Measurements from ENCODE around the gene XNDC1N.

The XNDC1N gene

DNA sequence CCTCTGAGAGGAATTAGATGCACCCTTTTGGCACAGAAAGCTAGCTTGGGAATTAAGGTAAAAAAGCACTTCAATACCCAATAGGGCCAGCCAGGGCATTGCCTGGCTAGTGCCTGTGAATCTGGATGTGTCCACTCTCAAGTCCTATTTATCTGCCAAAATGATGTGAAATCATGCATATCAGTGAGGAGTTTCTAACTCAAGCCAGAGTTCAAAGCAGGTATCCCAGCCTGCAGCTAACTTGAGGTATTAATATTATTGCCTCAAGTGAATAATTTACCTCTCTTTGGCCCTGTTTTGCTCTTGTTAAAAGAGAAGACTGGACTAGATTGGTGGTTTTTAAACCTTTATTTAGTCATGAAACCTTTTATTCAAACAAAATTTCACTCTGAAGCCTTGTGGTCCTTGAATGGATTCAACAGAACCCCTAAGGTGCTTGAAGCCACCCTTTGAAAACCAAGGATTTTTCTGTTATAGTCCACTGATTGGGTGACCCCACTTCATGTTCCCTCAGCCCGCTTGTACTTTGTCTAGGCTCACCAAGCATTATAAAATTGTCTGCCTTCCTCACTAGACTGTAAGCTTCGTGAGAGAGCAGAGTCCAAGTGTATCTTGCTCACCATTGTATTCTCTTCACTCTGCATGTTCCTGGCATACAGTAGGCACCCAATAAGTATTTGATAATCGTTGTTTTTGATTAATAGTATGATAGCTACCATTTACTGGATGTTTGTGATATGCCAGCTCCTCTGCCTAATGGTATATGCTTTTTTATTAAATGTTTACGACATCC lies 4.9 kb upstream of the XNDC1N start:
- no peak for DNase-seq (ENCODE audit: low read depth)
- TF ChIP-seq, protein P1, sequence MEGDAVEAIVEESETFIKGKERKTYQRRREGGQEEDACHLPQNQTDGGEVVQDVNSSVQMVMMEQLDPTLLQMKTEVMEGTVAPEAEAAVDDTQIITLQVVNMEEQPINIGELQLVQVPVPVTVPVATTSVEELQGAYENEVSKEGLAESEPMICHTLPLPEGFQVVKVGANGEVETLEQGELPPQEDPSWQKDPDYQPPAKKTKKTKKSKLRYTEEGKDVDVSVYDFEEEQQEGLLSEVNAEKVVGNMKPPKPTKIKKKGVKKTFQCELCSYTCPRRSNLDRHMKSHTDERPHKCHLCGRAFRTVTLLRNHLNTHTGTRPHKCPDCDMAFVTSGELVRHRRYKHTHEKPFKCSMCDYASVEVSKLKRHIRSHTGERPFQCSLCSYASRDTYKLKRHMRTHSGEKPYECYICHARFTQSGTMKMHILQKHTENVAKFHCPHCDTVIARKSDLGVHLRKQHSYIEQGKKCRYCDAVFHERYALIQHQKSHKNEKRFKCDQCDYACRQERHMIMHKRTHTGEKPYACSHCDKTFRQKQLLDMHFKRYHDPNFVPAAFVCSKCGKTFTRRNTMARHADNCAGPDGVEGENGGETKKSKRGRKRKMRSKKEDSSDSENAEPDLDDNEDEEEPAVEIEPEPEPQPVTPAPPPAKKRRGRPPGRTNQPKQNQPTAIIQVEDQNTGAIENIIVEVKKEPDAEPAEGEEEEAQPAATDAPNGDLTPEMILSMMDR (IDR thresholded peaks at IDR 0.05; ENCODE audit: insufficient read depth, low read depth, low read length, missing control alignments): no peak
- peak overlapping the region; percentile 29 for H3K4me3 ChIP-seq (ENCODE audit: low read depth, low read length)

DNA sequence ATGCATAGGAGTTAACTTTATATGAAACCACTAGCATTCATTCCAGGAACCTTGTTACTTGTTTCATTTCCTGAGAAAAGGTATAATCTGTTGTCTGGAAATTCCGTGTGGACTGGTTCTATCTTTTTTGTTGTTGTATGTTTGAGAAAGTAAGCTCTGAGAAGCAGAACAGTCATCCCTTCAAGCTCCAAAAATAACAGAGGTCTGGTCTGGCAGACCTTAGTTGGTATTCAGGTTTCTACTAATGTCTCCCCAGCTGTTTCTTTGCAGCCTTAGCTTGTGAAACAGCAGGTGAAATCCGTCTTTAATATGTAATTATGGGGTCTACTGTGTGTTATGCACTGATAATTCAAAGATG lies 2.8 kb upstream of the XNDC1N start:
- H3K4me3 ChIP-seq (ENCODE audit: low read depth, low read length): peak overlapping the region; percentile 91

DNA sequence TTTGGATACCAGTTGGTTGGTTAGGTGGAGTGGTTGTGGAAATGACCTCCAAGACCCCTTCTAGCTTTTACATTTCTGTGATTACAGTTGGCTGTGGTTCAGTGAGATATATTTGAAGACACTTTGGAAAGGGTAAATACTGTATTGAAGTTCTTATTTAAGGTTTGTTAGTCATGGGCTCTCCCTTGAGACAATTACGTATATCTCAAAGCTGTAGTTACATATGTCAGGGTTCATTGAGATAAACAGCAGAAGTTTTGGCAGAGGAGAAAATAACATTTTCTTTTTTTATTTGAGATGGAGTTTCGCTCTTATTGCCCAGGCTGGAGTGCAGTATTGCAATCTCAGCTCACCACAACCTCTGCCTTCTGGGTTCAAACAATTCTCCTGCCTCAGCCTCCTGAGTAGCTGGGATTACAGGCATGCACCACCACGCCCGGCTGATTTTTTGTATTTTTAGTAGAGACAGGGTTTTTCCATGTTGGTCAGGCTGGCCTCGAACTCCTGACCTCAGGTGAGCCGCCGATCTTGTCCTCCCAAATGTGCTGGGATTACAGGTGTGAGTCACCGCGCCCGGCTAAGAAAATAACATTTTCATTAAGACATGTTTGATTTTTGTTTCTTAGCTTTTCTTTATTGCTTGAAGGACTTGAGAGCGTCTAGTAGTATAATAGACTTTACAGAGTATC lies 2.3 kb upstream of the XNDC1N start:
- peak; percentile 12 for DNase-seq (ENCODE audit: low read depth)
- H3K4me3 ChIP-seq (ENCODE audit: low read depth, low read length): peak overlapping the region; percentile 91
- TF ChIP-seq, protein P1 (IDR thresholded peaks at IDR 0.05; ENCODE audit: insufficient read depth, low read depth, low read length, missing control alignments): no peak

More for the DNA sequence above, 2.8 kb upstream of the XNDC1N start:
- TF ChIP-seq, protein P1 (IDR thresholded peaks at IDR 0.05; ENCODE audit: insufficient read depth, low read depth, low read length, missing control alignments): no peak
- DNase-seq (ENCODE audit: low read depth): peak; percentile 77

DNA sequence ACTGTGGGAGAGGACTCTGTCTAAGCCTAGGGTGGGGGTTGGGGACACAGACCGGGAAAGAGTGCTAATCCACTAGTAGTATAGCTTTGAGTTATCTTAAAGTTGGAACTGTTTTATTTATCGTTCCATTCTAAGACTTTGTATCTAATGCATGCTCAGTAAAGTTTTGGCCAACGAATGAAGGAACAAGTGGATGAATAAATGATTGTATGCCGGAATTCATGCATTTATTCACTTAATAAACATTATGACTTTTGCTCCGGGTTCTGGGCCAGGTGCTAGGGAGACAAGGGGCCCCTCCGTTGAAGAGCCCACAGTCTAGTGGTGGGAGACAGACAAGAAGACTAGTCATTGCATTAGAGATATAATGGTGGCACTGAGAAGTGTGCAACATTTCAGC lies 1.1 kb upstream of the XNDC1N start:
- peak overlapping the region; percentile 91 for H3K4me3 ChIP-seq (ENCODE audit: low read depth, low read length)
- DNase-seq (ENCODE audit: low read depth): no peak
- TF ChIP-seq, protein P1 (IDR thresholded peaks at IDR 0.05; ENCODE audit: insufficient read depth, low read depth, low read length, missing control alignments): no peak

DNA sequence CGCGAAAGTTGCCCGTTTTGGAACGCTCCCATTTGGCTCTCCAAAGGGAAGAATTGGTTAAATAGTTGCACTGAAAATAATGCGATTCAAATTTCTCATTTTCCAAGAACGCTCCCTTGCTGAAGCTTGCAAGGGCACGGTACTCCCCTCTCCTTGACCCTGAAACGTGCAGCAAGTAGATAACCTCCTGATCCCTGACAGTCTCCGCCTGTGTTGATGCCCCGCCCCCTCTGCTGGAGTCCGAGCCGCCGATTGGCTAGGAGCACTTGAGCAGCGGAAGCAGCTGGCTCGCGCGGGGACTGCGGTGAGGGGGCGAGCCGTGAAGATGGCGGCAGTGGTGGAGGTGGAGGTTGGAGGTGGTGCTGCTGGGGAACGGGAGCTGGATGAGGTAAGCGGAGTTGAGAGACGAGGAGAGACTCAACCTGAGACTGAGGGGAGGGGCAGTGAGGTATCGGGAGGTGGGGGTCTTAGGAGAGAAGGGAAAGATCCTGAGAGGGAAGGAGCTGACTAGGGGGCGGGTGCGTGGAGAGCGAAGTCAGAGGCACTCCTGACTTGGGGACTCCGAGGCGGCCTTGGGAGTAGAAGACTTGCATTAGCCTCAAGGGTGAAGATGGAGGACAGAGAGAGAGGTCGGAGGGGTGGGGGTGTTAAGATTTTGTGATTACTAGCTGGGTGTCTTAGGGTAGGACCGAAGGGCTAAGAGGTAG lies 496 bp upstream of the XNDC1N start, which contains the start of gene RNF121:
RNF121 (plus strand) TSS at position 310 of the 707 bp plus-strand sequence; CDS start at position 326, 16 bp downstream.
- H3K4me3 ChIP-seq (ENCODE audit: low read depth, low read length): peak within 1 kb of the TSS; percentile 91
- TF ChIP-seq, protein P1 (IDR thresholded peaks at IDR 0.05; ENCODE audit: insufficient read depth, low read depth, low read length, missing control alignments): no peak
- DNase-seq (ENCODE audit: low read depth): peak; percentile 98

DNA sequence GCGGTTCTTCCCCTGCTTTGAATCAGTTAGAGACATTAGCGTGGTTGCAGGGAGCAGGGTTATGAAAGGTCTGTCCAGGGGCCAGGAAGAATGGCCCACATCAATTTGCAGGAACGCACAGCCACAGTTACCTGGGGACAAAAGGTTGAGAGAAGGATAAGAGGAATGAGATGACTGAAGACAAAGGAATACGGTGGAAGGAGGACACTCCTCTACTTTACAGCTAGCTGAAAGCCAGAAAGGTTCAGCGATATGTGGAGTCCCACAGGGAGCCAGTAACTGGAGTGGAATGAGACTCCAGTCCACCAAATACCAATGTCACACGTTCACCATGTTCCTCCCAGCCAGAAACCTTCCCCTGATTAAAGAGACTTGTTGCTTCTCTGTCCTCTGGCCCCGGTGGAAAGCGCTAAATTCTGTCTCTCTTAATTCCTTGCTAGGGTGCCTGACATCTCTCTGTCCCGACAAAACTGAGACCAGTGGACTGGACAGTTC lies 10.7 kb downstream of the XNDC1N start:
- no peak for DNase-seq (ENCODE audit: low read depth)
- TF ChIP-seq, protein P1 (IDR thresholded peaks at IDR 0.05; ENCODE audit: insufficient read depth, low read depth, low read length, missing control alignments): no peak
- H3K4me3 ChIP-seq (ENCODE audit: low read depth, low read length): no peak overlapping the region

All from GM12865 (cell line).